Activated CD4-positive, alpha-beta memory T cell treated with anti-CD3 and anti-CD28 coated beads, Interleukin-2, amount 10 ng/mL, durations not matched to agents 7 days and 5 days (primary cell): ENCODE results near the gene BLTP3B. TPM values are rescaled to one million over a fixed set of nuclear protein-coding genes. Genes with fewer than 3 reads are reported as not detected.

ENCODE experiments used
- CTCF ChIA-PET: fragments of 350-600 bp; sonication (Branson Sonifier 250); formaldehyde crosslinking; loops from one replicate; lab custom pipeline; 2021; ENCODE audit warnings: antibody characterized with exemption, inconsistent platforms; lab: Charles Lee
- POLR2A ChIA-PET: fragments of 350-600 bp; sonication (Branson Sonifier 250); formaldehyde crosslinking; loops from one replicate; lab custom pipeline; 2021; ENCODE audit warnings: antibody characterized with exemption; lab: Charles Lee
- DNase-seq: peaks from one replicate; pipeline ENCODE4 v3.0.0-alpha.2; 2020
- H3K27ac Mint-ChIP-seq: one replicate; pipeline ENCODE4 v1.8.0; 2021; ENCODE audit warnings: mild to moderate bottlenecking, mixed read lengths
- H3K27me3 Mint-ChIP-seq: one replicate; pipeline ENCODE4 v1.8.0; 2021; ENCODE audit warnings: mixed read lengths
- H3K36me3 Mint-ChIP-seq: one replicate; pipeline ENCODE4 v1.8.0; 2021; ENCODE audit warnings: low read depth, mixed read lengths
- H3K4me1 Mint-ChIP-seq: one replicate; pipeline ENCODE4 v1.8.0; 2021; ENCODE audit warnings: mixed read lengths
- H3K4me3 Mint-ChIP-seq: one replicate; pipeline ENCODE4 v1.8.0; 2021; ENCODE audit warnings: mild to moderate bottlenecking, mixed read lengths
- H3K9me3 Mint-ChIP-seq: one replicate; pipeline ENCODE4 v1.8.0; 2021; ENCODE audit warnings: mixed read lengths
- total RNA-seq, 2 experiments: library from RNA; stranded (reverse); gene quantifications; one replicate each; pipeline ENCODE4 v1.2.3, GENCODE V29; 2021

BLTP3B gene
- total RNA-seq, 2 experiments from 2014 or later = 37.3 to 40.4 TPM

DNA sequence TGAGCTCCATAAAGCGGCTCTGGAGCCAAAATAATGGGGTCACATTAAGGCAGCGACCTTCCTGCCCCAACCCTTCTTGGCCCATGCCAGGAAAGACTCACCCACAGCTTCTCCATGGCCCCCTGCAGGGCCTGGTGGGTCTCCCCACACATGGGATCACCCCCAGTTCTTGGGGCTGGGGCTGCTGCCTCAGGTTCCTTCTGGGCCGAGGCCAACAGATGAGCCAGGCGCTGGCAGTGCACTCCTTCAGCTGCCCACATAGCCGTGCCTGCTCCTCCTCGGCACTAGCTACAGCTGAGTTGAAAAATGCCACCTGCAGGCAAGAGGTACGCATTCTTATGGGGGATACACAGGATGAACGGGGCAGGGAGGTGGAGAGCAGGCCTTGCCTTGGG, 14.8 kb upstream of the BLTP3B start:
- Mint-ChIP-seq H3K9me3 (no peaks in the 10 kb centered on the region), H3K27me3 (no peaks in the 10 kb centered on the region), H3K4me3 (no peak overlapping the region), H3K27ac (no peak overlapping the region), H3K4me1 (peaks cover 11% of the 10 kb centered on the region), H3K36me3 (no peaks in the 10 kb centered on the region)
- no peak for DNase-seq
- CTCF ChIA-PET = no interaction called here
- POLR2A ChIA-PET = interaction anchor here (0.6 kb wide), 1 partner anchor 22 kb away, joined by 3 read pairs; no protein-coding TSS in a partner anchor

DNA sequence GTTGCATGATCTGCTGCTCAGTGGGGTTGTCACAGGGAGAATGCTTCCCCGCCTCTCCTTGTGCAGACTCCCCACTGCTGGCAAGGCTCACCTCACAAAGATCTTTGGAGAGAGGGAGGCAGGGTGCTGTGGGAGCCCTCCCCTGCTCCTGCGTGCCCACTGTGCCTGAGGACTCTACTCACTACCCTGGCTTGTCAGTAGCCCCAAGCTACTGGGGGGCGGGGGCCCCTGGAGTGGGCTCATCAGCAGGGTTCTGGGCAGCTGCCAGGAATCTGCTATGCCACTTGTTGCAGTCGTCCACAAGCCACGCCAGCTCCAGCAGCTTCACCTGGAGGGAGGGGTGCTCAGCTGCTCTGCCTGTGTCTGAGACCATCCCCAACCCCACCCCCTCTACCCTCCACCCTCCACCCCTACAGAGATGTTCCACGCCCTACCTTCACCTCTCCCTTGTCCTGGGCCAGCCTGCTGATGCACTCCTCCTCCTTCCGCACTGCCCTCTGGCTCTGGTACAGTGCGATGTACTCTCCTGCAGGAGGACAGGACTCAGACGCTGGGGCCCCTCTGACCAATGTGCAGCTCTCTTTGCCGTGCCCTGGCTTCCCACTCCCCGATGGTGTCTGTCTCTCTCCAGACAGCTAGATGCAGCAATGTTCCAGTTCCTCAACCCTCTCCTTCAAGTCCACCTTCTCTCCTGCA, 14.2 kb upstream of the BLTP3B start:
- H3K9me3 Mint-ChIP-seq = no peaks in the 10 kb centered on the region
- no peak overlapping the region for H3K4me3 Mint-ChIP-seq
- no peak for DNase-seq
- ChIA-PET POLR2A (no interaction called here), CTCF (no interaction called here)
- H3K27me3 Mint-ChIP-seq = no peaks in the 10 kb centered on the region
- H3K27ac Mint-ChIP-seq = no peak overlapping the region
- H3K36me3 Mint-ChIP-seq = no peaks in the 10 kb centered on the region
- H3K4me1 Mint-ChIP-seq = peaks cover 11% of the 10 kb centered on the region

DNA sequence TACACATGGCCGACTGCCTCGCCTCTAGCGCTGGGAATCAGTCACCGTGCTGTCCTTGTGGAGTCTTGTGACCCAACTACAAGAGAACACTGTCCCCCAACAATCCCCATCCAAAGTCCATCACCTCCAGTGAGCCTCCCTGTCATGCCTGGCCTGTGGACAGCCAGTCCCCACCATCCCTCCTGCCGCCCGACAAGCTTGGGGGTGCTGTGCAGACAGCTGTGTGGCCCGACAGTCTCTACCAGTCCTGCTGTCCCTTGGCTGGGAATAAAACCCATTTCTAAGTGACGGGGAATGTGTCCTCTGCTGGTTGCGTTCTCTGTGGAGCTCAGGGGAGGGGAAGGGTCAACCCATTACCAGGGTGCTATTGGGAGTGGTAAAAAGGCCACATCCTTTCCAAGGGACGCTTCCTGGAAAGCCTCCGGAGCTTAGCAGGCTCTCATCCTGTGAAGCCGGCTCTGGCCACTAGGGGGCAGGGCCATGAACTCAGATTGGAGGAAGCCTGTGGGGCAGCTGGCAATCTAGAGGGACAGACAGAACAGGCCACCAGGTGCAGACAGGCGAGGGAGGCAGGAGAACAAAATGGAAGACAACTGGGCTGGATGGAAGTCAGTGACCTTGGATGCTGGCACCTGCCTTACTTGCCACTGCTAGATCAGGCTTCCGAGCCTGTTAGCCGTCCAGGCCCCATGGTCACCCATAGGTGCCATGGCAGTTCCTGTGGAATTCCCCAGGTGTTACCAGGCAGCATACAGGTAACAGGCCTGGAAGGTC, 12.0 kb upstream of the BLTP3B start:
- ChIA-PET POLR2A (interaction anchor here (0.9 to 2.0 kb wide), 4 partner anchors 9 to 46 kb away, joined by 5 to 8 read pairs (median 6); partner anchors contain the start of gene ACTR6), CTCF (interaction anchor here (0.9 to 4.4 kb wide), 22 partner anchors 10 to 250 kb away, joined by 3 to 53 read pairs (median 5); partner anchors contain the start of genes ACTR6 and BLTP3B)
- Mint-ChIP-seq H3K4me1 (peaks cover 11% of the 10 kb centered on the region), H3K27ac (peak overlapping the region; percentile 12), H3K36me3 (no peaks in the 10 kb centered on the region), H3K27me3 (no peaks in the 10 kb centered on the region), H3K9me3 (no peaks in the 10 kb centered on the region), H3K4me3 (no peak overlapping the region)
- DNase-seq = peak; percentile 79

DNA sequence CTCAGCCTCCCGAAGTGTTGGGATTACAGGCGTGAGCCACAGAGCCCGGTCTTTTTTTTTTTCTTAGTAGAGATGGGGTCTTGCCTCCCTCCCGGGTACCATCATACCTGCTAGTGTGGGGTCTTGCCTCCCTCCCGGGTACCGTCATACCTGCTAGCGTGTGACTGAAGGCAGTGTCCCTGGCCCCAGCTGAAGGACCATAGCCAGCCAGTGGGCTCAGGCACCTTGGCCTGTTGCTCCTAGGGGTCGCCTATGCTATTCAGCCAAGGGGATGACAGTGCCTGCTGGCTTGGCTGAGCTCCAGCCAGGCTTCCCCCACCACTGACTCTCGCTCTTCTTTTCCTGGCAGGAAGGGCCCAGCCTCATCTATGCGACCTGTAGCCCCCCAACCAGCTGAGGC, 10.5 kb upstream of the BLTP3B start:
- peaks cover 11% of the 10 kb centered on the region for H3K4me1 Mint-ChIP-seq
- no peaks in the 10 kb centered on the region for H3K36me3 Mint-ChIP-seq
- CTCF ChIA-PET = interaction anchor here (2.7 to 4.4 kb wide), 3 partner anchors 8 to 39 kb away, joined by 10 to 53 read pairs (median 39); partner anchors contain the start of gene BLTP3B

DNA sequence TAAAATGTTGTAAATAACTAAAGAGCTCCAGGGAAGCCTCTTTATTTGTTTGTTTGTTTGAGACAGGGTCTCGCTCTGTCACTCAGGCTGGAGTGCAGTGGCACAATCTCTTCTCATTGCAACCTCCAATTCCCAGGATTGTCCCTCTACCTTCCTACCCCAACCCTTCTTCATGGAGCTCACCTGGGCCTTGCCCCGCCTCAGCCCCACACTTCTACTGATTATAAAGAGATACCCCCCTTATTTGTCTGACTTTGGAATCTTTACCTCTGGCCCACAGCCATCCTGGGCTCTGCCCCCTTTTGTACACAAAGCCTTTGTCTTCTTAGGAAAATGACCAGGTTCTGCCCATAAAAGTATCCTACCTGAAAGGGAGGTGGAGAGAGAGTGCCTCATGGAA, 9.1 kb upstream of the BLTP3B start:
- H3K27ac Mint-ChIP-seq = no peak overlapping the region
- H3K9me3 Mint-ChIP-seq = no peaks in the 10 kb centered on the region
- H3K27me3 Mint-ChIP-seq = no peaks in the 10 kb centered on the region
- peaks cover 11% of the 10 kb centered on the region for H3K4me1 Mint-ChIP-seq
- ChIA-PET POLR2A (no interaction called here), CTCF (interaction anchor here (1.2 to 4.4 kb wide), 2 partner anchors 13 to 32 kb away, joined by 5 to 53 read pairs; no protein-coding TSS in a partner anchor)
- no peak overlapping the region for H3K4me3 Mint-ChIP-seq
- no peaks in the 10 kb centered on the region for H3K36me3 Mint-ChIP-seq
- DNase-seq = no peak

More for the DNA sequence above, 10.5 kb upstream of the BLTP3B start:
- Mint-ChIP-seq H3K9me3 (no peaks in the 10 kb centered on the region), H3K27me3 (no peaks in the 10 kb centered on the region), H3K4me3 (no peak overlapping the region), H3K27ac (no peak overlapping the region)
- POLR2A ChIA-PET = no interaction called here
- no peak for DNase-seq

DNA sequence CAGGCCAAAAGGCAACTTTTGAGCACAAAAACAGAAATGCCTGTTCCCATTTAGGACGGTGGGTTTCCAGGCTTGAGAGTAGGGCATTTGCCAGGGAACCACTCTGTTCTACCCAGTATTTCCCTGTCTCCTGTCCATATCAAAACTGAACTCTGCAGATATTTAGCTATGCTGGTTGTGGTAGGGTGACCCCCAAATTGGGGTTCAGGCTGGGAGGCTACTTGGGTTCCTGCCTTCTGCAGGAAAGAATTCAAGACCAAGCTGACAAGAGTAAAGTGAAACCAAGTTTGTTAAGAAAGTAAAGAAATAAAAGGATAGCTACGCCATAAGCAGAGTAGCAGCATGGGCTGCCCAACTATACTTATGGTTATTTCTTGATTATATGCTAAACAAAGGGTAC, 3.6 kb upstream of the BLTP3B start:
- CTCF ChIA-PET = interaction anchor here (1.1 to 4.6 kb wide), 2 partner anchors 8 to 10 kb away, joined by 3 to 39 read pairs; no protein-coding TSS in a partner anchor
- peaks cover 6% of the 10 kb centered on the region for H3K36me3 Mint-ChIP-seq
- peaks cover 14% of the 10 kb centered on the region for H3K4me1 Mint-ChIP-seq
- no peak for DNase-seq
- no peak overlapping the region for H3K27ac Mint-ChIP-seq
- no peak overlapping the region for H3K4me3 Mint-ChIP-seq
- H3K9me3 Mint-ChIP-seq = no peaks in the 10 kb centered on the region
- H3K27me3 Mint-ChIP-seq = no peaks in the 10 kb centered on the region
- POLR2A ChIA-PET = no interaction called here

DNA sequence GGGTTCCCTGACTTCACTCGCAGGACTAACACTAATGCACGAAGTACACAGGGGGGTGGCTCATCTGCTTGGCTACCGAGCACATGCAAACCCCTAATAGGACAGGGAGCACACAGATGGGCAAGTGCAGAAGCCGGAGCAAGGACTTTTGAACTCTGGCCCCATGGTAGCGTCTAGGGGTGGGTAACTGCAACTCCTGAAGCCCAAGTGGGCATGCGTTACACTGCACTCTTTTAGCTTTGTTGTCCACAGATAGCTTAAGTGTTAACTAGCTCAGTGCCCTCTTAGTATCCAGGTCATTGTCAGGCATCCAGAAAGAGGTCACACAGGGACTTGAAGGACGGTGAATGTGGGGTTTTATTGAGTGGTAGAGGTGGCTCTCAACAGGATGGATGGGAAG, 3.0 kb upstream of the BLTP3B start:
- ChIA-PET POLR2A (interaction anchor here (0.9 to 1.3 kb wide), 2 partner anchors 18 to 55 kb away, joined by 3 to 6 read pairs; partner anchors contain the start of gene ACTR6), CTCF (interaction anchor here (1.1 to 4.6 kb wide), 2 partner anchors 9 kb away, joined by 3 to 39 read pairs; no protein-coding TSS in a partner anchor)
- no peak for DNase-seq
- peaks cover 6% of the 10 kb centered on the region for H3K36me3 Mint-ChIP-seq
- no peaks in the 10 kb centered on the region for H3K9me3 Mint-ChIP-seq
- no peak overlapping the region for H3K27ac Mint-ChIP-seq
- H3K27me3 Mint-ChIP-seq = no peaks in the 10 kb centered on the region
- H3K4me1 Mint-ChIP-seq = peaks cover 18% of the 10 kb centered on the region
- H3K4me3 Mint-ChIP-seq = no peak overlapping the region

DNA sequence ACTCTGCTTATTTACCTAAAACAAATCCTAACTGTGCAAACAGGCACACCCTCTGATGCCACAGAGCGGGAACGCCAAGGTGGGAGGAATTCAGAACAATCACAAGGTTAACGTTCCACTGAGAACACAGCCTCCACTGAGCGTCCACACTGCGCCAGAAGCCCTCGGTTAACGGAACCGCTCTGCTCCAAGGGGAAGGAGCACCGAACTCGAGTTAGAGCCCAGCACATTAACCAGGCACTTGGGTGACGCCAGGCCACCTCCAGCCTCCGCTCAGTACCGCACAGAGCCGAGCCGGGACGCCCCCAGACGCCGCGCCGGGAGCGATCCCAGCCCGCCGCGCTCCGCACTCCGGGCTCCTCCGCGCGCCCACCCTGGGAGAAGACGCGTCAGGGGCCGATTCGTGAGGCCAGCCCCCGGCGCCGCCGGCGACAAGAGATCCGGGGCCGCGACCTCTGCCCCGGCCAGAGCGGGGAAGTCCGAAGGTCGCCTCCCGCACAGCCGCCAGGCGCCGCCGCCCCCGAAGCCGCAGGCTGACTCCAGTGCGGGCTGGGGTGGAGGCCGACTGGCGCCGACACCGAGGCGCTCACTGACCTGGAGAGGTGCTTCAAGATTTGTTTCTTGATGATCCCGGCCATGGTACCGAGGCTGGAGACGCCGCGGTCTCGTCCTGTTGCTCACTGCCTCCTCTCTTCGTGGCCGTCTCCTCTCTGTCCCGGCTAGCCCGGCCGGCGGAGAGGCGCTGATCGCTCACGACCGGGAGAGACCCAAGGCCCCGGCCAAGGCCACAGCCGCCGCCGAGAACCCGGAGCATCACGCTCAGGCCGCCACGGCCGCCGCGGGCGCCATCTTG, 450 bp downstream of the BLTP3B start:
- H3K27ac Mint-ChIP-seq = peak overlapping the region; percentile 95
- DNase-seq = peak; percentile 53
- H3K4me3 Mint-ChIP-seq = peak overlapping the region; percentile 83
- no peaks in the 10 kb centered on the region for H3K9me3 Mint-ChIP-seq
- peaks cover 51% of the 10 kb centered on the region for H3K4me1 Mint-ChIP-seq
- ChIA-PET CTCF (interaction anchor here (4.6 kb wide), 1 partner anchor 12 kb away, joined by 39 read pairs; no protein-coding TSS in a partner anchor), POLR2A (interaction anchor here (1.0 to 4.2 kb wide), 3 partner anchors 12 to 59 kb away, joined by 3 to 25 read pairs (median 5); partner anchors contain the start of gene ACTR6)
- no peaks in the 10 kb centered on the region for H3K27me3 Mint-ChIP-seq
- H3K36me3 Mint-ChIP-seq = peaks cover 14% of the 10 kb centered on the region

DNA sequence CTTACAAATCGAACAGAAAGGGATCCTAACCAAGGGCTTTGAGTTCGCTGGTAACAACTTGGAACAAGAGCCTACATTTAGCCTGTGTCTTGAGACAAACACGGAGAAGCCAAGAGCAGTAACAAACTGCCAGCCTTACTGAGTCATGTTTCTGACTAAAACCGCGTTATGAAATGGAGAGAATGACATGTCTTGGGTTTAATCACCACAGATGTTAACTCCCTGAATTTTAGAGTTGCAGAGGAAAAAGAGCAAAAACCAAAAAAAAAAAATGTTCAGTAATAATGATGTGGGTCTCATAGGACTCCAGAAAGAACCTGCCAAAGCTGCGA, 1.0 kb downstream of the BLTP3B start:
- Mint-ChIP-seq H3K4me3 (peak overlapping the region; percentile 83), H3K4me1 (peaks cover 53% of the 10 kb centered on the region), H3K27me3 (no peaks in the 10 kb centered on the region), H3K27ac (peak overlapping the region; percentile 93), H3K36me3 (peaks cover 18% of the 10 kb centered on the region), H3K9me3 (no peaks in the 10 kb centered on the region)
- DNase-seq = peak; percentile 50
- ChIA-PET POLR2A (interaction anchor here (1.0 to 4.2 kb wide), 3 partner anchors 13 to 60 kb away, joined by 3 to 25 read pairs (median 5); partner anchors contain the start of gene ACTR6), CTCF (no interaction called here)

DNA sequence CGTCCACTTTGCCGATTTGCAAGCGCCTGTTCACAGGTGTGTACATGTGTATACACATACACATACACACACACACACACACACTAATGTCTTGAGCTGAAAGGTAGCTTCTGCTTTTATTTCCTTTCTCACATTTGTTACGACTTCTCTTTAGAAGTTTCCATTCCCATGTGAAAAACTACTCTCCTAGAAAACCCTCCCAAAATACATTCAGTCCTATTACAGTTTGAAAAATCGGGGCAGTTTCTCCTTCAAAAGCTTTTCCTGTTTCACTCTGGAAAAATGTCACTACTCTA, 3.9 kb downstream of the BLTP3B start:
- Mint-ChIP-seq H3K4me1 (peaks cover 63% of the 10 kb centered on the region), H3K4me3 (no peak overlapping the region), H3K27ac (no peak overlapping the region), H3K9me3 (no peaks in the 10 kb centered on the region), H3K27me3 (no peaks in the 10 kb centered on the region), H3K36me3 (peaks cover 29% of the 10 kb centered on the region)
- CTCF ChIA-PET = interaction anchor here (0.6 to 3.2 kb wide), 9 partner anchors 10 to 266 kb away, joined by 3 to 16 read pairs (median 5); partner anchors contain the start of gene ACTR6
- no peak for DNase-seq
- POLR2A ChIA-PET = interaction anchor here (1.4 to 4.2 kb wide), 3 partner anchors 10 to 129 kb away, joined by 6 to 25 read pairs (median 7); partner anchors contain the start of gene ACTR6

DNA sequence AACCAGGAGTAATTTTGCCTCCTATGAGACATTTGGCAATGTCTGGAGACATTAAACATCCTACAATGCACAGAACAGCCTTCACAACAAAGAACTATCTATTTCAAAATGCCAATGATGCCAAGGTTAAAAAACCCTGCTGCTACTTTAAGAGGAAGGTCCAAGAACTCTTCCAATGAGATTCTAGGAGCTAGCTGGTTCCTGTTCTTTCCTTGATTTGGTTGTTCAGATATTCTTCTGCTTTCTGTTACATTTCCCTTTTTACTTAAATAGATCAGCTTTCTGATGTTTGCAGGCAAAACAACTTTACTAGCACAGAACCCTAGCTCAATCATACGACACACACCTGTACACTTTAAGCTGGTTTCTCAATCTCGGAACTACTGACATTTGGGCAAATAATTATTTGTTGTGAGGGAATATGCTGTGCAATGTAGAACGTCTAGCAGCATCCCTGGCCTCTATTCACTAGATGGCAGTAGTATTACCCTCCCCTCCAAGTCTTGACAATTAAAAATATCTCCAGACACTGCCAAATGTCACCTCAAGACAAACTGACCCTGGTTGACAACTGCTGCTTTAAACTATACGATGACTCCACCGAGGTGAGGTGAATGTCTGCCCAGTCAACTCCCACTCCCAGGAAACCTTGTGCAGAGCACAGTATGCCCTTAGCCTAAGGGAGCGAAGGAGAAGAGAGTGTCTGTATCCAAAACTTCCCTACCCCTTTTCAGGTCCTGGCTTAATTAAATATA, 4.4 kb downstream of the BLTP3B start:
- CTCF ChIA-PET = interaction anchor here (1.2 to 3.2 kb wide), 7 partner anchors 9 to 266 kb away, joined by 3 to 16 read pairs (median 6); partner anchors contain the start of gene ACTR6
- H3K27ac Mint-ChIP-seq = no peak overlapping the region
- H3K9me3 Mint-ChIP-seq = no peaks in the 10 kb centered on the region
- POLR2A ChIA-PET = interaction anchor here (0.7 to 4.2 kb wide), 5 partner anchors 9 to 130 kb away, joined by 4 to 25 read pairs (median 7); partner anchors contain the start of gene ACTR6
- no peaks in the 10 kb centered on the region for H3K27me3 Mint-ChIP-seq
- H3K4me1 Mint-ChIP-seq = peaks cover 62% of the 10 kb centered on the region
- no peak for DNase-seq
- H3K36me3 Mint-ChIP-seq = peaks cover 34% of the 10 kb centered on the region
- H3K4me3 Mint-ChIP-seq = no peak overlapping the region
